H4 (cell line): Measurements from ENCODE around the gene USO1. TPM values are rescaled to one million over a fixed set of nuclear protein-coding genes. Genes with fewer than 3 reads are reported as not detected.
"Not testable (repeated sequence)": the region's sequence is repeated elsewhere in the genome, so short reads cannot be mapped to it uniquely, and the experiment has no call there.

Experiments used
- DNase-seq: peaks from one replicate; pipeline ENCODE4 v3.0.0-alpha.2; 2015; ENCODE audit warnings: low spot score
- total RNA-seq: library from RNA; depleted of rRNA; stranded (reverse); fragments of >200 nt; shearing (Covaris generic); gene quantifications from 2 replicates; pipeline ENCODE4 v1.2.3, GENCODE V29; 2014

Gene USO1
- total RNA-seq, 1 experiment from 2014 or later, result 70.9 TPM

DNA sequence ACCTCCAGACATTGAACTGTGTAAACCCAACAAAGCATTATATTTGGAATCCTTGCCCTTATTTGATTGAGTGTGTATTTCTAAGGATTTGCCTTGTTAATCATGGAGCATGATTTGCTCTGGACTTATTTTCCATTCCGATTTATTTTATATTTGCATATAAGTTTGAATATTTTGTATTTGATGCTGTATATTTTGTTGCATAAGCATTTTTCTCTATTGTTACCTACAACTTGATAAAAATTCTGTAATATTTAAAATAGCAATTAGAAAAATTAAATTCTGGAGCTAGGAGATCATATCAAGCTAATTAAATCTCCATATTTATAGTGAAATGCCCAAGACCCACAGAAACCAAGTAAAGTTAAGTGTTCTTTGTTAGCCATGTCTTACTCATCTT lies 47.2 kb downstream of the USO1 start:
- no peak for DNase-seq

- no peak for DNase-seq
These were observed 53.2 kb downstream of the USO1 start for GRCh38 chr4:75777589-75777988.

DNA sequence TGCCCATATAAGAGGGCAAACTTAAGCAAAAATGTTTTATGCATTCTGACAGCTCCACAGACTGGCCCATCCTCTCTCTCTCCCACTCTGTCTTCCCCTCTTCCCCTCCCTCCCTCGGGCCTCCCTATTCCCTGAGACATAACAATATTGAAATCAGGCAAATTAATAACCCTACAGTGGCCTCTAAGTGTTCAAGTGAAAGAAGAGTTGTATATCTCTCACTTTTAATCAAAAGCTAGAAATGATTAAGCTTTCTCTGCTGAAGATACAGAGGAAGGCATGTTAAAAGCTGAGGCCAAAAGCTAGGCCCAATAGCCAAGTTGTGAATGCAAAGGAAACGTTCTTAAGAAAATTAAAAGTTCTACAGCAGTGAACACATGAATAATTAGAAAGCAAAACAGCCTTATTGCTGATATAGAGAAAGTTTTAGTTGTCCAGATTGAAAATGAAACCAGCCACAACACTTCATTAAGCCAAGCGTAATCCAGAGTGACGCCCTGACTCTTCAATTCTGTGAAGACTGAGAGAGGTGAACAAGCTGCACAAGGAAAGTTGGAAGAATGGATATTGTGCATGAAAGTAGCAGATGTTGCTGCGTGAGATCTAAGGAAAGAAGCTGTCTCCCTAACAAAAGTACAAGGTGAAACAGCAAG lies 54.9 kb downstream of the USO1 start:
- DNase-seq, result no peak

- no peak for DNase-seq
These were observed 56.9 kb downstream of the USO1 start for GRCh38 chr4:75781305-75781704.

DNA sequence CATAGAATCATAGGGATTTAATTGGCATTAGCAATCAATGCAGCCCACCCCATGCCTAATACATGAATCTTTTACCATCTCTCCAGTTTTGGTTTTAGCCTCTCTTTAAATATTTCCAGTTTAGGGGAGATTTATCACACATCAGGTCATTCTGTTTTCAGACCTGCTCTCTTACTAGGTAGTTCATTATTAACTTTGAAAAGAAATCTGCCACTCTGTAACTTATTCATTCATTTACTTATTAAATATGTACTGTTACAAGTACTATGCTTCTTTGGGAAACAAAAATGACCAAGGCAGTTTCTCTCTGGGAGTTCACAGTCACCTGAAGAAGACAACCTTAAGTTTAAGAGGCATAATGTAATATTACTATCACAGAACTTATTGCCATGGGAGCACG lies 62.1 kb downstream of the USO1 start:
- no peak for DNase-seq

- DNase-seq, result no peak
These were observed 62.6 kb downstream of the USO1 start for GRCh38 chr4:75786938-75787337.

GRCh38 chr4:75790024-75790423 lies 65.6 kb downstream of the USO1 start:
- no peak for DNase-seq

DNA sequence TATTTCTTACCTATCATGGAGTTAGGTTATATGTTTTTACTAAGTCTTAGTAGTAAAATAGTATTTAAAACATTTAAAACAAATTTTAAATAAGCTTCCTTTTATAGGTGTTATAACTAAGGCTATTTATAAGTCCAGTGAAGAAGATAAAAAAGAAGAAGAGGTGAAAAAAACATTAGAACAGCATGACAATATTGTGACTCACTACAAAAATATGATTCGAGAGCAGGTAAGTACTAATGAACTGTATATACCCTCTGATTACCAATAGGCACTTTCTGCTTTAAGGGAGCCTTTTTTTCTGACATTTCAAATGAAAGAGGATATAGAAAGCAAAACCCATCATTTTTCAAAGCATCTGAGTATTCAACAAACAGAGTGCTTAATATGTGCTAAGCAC lies 76.6 kb downstream of the USO1 start:
- DNase-seq, result no peak

- DNase-seq, result not testable (repeated sequence)
These were observed 81.7 kb downstream of the USO1 start for GRCh38 chr4:75806035-75806434.

- DNase-seq, result no peak
These were observed 93.5 kb downstream of the USO1 start for GRCh38 chr4:75817901-75818300.

GRCh38 chr4:75819121-75819520 lies 94.7 kb downstream of the USO1 start:
- DNase-seq, result no peak

DNA sequence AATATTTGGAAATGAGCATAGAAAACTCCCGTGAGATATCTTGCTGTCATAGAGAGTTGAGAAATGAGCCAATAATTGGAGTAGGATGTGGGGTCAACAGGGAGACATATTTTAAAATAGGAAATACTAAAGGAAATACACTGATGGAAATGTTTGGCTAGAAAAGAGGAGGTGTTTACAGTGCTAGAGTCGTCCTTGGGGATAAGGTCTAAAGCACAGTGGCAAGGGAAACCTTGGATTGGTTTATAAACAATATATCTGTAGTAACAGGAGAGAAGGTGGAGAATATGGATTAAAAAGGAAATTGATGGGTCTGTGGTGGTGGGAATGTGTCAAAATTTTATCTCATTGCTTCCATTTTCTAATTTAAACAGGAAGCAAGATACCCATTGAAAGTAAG lies 95.8 kb downstream of the USO1 start:
- no peak for DNase-seq

DNA sequence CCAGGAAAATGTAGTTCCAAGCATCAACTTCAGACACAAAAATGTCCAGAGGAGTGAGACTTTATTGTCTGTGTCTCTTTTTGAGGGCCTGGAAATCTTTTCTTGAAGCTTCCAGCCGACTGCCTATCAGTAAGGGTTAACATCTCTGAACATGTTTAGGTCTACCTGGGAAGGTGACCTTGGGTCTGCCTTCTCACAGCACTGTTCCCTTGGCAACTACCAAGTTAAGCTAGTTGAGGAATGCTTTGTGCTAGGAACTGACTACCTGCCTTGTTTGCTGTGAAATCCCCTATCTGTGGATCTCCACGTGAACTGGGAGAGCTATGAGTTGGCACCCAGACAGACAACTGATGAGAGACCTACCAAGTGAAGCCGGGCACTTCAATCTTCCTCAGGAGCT lies 96.3 kb downstream of the USO1 start:
- DNase-seq, result no peak

DNA sequence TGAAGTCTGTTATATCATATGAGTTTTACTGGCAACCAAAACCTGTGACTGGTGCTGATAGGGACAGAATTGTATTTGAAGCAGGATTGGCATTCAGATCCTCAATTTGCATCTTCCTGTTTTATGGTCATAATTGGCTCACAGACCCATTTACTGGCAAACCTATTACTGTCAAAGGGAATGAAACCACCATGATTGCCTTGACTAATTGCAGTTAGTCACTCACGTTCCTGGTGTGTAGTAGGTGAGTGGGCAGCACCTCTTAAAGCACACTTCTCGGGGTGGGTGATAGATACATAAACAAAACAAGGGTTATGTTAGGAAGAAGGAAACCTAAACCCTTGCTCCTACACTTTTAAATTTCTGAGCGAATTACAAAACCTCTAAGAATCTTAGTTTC lies 96.8 kb downstream of the USO1 start:
- no peak for DNase-seq

DNA sequence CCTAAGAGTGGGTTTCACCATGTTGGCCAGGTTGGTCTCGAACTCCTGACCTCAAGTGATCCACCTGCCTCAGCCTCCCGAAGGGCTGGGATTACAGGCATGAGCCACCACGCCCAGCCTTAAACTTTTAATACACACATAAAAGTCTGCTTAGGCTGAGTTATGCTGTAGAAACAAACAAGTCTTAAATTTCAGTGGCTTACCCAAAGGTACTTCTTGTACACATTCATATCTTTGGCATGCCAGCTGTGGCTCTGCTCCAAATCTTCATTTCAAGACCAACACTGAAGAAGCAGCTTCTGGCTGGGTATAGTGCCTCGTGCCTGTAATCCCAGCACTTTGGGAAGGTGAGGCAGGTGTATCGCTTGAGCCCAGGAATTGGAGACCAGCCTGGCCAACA lies 97.6 kb downstream of the USO1 start:
- no peak for DNase-seq

DNA sequence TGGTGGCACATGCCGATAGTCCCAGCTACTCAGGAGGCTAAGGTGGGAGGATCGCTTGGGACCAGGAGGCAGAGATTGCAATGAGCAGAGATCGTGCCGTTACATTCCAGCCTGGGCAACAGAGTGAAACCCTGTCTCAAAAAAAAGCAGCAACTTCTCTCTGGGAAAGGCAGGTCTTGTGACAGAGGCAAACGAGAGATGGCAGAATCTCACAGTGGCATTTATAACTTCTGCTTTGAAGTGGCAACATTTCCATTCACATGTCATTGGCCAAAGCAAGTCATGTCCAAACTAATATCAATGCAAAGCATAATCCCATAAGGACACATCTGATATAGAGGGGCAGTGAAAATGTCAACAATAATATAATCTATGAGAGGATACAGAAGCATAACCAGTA lies 98.0 kb downstream of the USO1 start:
- DNase-seq, result no peak

GRCh38 chr4:75823812-75824211 lies 99.4 kb downstream of the USO1 start:
- no peak for DNase-seq

GRCh38 chr4:75830906-75831305 lies 106.5 kb downstream of the USO1 start:
- no peak for DNase-seq

GRCh38 chr4:75831856-75832405 lies 107.6 kb downstream of the USO1 start:
- DNase-seq, result no peak

DNA sequence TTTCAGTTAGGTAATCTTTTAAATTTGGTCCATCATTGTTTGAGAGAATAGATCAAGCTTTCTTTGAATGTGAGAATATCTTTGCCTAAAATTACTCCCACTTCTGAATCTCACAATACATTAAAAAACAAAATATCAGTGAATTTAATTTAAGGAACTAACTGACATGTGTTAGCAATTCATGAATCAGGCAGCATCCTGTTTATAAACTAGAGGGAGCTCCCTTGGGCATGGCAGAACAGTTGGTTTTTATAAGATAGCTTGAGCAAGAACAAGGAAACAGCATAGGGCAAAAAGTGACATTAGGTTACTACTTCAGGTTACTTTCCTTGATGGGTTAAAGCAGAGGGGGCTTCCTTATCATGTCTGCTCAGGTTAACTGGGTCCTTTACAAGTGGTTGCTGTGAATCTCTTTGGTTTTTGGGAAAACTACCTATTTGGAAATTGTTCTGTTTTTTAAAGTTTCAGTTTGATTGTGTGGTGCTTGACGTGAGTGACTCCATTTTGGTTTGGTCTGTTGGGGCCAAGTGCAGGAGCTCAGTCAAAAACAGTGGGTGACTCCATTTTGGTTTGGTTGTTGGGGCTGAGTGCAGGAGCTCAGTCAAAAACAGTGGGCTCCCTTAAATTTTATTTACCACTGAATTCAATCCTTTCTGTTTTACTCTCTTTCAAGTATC lies 109.9 kb downstream of the USO1 start:
- no peak for DNase-seq

DNA sequence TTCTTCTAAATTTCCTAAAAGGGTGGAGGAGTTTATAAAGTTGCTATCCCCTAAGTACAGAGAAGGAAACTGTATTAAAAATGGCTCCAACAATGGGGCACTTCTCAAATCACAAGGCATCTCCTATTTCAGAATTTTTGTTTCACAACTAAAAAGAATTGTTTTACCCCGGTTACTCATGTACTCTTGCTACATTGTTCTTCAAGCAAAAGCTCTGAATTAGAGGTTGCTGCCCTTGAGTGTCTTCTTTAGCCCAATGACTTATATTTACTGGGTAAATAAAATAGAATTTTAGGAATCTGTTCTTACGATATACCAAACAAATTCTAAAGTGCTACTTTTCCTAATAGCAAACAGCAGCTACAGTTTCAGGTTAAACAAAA lies 110.4 kb downstream of the USO1 start:
- DNase-seq, result no peak

DNA sequence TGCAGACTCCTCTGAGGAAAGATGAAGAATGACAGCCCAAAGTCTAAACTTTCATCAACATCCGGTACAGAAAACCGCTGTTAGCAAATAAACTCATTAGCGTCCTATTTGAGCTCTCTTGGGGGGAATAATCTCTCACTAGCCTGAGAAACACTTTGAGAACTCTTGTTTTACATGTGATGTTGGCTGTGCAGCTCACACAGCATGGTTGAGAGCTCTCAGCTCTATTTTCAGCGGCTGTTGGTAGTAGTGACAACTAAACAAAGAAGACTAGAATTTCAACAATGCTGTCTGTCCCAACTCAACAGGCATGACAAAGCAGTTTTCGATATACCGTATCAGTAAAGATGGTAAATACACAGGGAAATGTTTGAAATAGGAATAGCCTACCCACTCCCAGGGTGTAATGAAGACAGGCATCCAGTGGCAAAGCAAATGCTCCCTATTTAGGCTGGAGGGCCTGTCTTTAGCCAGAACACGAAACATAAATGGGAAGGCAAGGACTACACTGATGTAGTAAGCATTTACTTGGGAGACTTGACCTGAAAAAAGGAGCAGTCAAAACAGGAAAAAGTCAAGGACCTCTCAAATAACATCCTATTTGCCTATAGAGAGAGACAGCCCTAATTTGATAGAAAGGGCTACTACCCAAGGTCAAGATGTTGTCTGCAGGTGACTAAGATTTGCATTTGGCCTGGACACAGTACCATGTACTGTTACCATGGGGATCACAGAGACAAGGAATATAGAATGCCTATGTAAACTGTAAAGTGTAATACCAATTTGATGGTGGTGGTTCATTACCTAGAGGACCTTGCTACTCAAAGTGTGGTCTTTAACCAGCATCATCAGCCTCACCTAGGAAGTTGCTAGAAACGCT lies 117.5 kb downstream of the USO1 start:
- DNase-seq, result no peak

- DNase-seq, result no peak
These were observed 119.2 kb downstream of the USO1 start for GRCh38 chr4:75843596-75843995.
